ENCODE data around the gene NRTN.

DNA sequence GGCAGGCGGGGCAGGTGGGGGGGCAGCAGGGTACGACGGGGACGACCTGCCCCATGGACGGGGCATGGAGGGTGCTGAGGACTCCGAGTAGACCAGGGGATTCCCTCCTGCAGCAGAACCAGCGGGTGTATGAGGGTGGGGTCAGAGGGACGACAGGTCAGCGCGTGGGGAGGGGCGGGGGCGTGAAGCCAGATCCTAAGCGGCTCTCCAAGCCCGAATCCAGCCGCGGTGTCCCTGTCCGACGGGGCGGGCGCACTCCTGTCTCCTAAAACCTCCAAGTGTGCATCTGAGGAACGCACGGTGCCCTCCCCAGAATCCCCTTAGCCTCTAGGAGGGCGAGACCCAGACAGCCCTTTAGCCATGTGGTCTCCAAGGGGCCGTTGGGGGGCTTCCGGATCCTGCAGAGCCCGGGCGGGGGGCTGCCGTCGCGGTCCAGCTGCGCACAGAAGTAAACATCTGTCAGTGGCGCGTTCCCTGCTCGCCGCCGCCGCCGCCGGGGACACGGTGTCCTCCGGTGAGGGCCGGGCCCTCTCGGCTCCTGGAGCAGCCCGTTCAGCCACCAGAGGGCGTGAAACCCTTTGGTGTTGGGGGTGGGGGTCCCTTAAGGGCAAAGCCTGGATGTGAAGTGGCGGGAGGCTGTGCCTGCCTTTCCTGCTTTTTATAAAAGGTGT lies 730 bp downstream of the NRTN start:
- TF ChIP-seq EP300 (conservative IDR thresholded peaks at IDR 0.05; ENCODE audit: poor library complexity, severe bottlenecking) = no peak
- TF ChIP-seq, protein P1, sequence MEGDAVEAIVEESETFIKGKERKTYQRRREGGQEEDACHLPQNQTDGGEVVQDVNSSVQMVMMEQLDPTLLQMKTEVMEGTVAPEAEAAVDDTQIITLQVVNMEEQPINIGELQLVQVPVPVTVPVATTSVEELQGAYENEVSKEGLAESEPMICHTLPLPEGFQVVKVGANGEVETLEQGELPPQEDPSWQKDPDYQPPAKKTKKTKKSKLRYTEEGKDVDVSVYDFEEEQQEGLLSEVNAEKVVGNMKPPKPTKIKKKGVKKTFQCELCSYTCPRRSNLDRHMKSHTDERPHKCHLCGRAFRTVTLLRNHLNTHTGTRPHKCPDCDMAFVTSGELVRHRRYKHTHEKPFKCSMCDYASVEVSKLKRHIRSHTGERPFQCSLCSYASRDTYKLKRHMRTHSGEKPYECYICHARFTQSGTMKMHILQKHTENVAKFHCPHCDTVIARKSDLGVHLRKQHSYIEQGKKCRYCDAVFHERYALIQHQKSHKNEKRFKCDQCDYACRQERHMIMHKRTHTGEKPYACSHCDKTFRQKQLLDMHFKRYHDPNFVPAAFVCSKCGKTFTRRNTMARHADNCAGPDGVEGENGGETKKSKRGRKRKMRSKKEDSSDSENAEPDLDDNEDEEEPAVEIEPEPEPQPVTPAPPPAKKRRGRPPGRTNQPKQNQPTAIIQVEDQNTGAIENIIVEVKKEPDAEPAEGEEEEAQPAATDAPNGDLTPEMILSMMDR (IDR thresholded peaks at IDR 0.05; ENCODE audit: poor library complexity, severe bottlenecking) = peak; percentile 72
- peak; percentile 50 for TF ChIP-seq EZH2 (IDR thresholded peaks at IDR 0.05; ENCODE audit: borderline replicate concordance, insufficient read depth, low read length, poor library complexity, severe bottlenecking)
